Measurements from ENCODE around the gene CTXN3.

The CTXN3 gene

DNA sequence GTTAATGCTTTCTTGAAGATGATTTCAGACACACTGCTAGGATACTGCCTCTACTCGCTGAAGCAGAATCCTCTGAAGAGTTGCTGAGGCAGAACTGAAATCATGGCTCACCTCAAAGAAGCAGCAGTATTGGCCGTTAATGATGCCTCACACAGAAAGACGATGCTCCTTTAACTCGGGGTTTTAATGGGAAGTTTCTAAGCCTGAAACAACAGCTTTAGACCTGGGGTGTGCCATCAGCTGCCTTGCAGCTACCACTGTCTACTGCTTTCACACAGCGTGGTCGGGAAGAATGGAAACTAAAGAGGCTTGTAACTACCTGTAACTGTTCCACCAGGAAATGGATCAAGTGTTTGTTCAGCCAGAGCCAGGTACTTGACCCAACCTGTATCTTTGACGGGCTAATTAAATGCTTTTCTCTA, at the start of gene CTXN3:
TSS of gene CTXN3 (plus strand) at position 65 of the 422 bp plus-strand sequence. CDS start 8,440 bp downstream, outside the sequence.
- DNase-seq: no peak

- no peak for DNase-seq
Observed at GRCh38 chr5:127599320-127599719, 49.6 kb upstream of the CTXN3 start.

DNA sequence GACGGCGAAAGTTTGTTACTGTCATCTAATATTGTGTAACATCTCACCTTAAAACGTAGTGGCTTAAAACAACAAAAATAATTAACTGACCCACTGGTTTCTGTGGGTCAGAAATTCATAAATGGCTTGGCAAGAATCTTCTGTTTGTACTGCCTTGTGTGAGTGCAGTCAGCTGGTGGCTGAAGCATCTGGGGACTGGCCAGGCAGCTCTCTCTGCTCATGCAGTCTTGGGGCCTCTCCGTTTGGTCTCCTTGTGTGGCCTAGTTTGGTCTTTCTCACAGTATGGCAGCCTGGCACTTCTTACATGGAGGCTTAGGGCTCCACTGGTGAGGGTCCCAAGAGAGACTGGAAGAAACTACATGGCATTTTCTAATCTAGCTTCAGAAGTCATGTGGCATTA, 49.0 kb upstream of the CTXN3 start:
- DNase-seq: no peak

- no peak for DNase-seq
Observed at GRCh38 chr5:127601111-127601510, 47.8 kb upstream of the CTXN3 start.

DNA sequence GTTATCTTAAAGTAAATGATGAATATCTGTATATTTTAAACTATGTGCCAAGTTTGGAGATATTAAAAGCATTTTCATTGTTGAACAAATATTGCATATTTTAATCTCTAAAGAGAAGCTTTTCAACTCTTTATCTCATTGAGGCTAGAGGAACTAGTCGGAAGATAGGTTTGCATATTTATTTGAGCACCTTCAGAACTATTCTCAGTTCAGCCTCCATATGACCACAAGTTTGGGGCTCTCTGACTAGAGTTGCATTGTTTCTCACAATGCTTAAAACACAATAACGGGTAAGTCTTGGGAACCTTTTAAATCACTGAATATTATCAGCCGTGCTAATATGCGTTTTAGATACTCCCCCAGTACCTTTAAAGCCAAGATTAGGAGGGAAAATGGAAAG, 47.3 kb upstream of the CTXN3 start:
- no peak for DNase-seq

- DNase-seq: no peak
Observed at GRCh38 chr5:127602481-127602880, 46.4 kb upstream of the CTXN3 start.

- DNase-seq: no peak
Observed at GRCh38 chr5:127602896-127603844, 45.7 kb upstream of the CTXN3 start.

- no peak for DNase-seq
Observed at GRCh38 chr5:127608077-127608660, 40.7 kb upstream of the CTXN3 start.

- DNase-seq: no peak
Observed at GRCh38 chr5:127609011-127609410, 39.9 kb upstream of the CTXN3 start.

DNA sequence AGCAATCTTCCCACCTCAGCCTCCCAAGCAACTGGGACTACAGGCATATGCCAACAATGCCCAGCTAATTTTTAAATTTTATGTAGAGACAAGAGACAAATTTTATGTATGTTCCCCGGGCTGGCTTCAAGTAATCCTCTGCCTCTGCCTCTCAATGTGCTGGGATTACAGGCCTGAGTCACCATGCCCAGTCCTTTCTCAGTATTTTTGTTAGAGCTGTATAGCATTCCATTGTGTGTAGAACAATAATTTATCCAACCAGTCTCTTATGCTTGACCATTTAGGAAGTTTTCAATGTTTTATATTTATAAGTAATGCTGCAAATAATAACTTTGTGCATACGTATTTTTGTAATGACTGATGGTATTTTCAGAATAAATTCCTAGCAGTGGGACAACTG, 38.9 kb upstream of the CTXN3 start:
- DNase-seq: no peak

DNA sequence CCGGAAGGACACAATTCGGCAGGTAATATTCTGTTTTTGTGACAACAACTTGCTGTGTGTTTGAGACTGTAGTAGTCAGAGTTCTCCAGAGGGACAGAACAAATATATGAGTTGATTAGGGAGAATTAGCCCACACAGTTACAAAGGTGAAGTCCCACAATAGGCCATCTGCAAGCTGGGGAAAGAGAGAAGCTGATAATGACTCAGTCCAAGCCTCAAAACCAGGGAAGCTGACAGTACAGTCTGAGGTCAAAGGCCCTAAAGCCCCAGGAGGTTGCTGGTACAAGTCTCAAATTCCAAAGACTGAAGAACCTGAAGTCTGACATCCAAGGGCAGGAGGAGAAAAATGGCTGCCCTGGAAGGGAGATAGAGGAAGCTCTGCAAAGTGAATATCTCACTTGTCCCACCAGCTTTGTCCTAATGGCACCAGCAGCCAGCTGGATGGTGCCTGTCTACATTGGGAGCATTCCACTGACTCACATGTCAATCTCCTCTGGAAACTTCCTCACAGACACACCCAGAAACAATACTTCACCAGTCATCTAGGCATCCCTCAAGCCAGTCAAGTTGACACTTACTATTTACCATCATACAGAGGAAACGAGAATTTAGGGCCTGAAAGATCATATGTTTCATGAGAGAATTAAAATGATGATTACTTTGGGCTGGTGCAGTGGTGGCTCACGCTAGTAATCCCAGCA, 36.3 kb upstream of the CTXN3 start:
- DNase-seq: no peak

GRCh38 chr5:127615916-127616315, 33.0 kb upstream of the CTXN3 start:
- DNase-seq: no peak

DNA sequence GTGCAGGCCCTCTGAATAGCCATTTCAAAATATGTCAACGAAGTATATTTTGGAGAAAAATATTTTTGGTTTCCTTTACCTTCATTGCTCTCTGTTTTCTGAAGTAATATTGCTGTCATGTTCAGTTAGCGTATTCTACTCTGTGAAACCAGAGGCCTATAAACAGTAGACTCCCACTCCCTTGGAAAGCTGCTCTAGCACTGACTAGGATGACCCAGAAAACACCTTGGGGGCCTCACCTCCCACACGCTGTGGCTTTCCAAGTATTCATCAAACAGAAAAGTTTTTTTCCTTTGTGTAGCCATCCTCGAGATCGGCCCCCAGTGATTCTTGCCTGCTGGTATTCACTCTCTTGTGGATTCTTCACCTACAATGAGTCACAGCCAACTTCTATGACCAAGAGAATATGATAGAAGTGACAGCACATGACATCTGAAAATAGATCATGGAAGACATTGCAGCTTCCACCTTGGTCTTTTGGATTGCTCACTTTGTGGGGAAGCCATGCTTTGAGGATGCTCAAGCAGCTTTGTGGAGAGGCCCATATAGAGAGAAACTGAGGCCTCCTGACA, 28.9 kb upstream of the CTXN3 start:
- DNase-seq: no peak

DNA sequence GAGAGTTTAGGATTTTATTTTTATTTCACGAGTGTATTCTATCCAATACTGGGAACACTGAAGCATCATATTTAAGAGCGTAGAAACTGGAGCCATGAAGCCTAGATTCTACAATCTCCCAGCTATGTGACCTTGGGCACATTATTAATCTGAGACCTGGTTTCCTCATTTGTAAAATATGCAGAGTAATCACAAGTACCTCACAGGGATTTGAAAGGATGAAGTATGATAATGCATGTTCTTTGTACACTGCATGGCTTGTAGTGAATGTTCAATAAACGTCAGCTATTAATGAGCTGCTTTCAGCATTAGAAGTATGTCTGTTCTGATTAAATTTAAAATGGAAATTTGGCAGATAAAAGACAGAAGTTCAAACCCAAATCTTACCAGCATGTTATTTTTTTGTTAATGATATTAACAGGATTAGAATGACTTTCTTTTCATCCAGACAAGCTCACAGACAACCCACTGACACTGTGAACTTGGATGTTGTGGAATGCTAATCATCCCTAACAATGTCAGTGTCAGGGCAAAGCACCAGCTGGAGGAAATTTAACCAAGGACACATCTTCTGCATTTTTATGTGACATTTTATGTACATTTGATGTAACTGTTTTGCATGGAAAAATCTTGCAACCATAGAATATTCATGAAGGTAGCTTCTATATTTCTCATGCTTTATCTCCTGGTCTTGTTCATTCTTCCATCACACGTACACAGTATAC, 27.1 kb upstream of the CTXN3 start:
- DNase-seq: no peak

DNA sequence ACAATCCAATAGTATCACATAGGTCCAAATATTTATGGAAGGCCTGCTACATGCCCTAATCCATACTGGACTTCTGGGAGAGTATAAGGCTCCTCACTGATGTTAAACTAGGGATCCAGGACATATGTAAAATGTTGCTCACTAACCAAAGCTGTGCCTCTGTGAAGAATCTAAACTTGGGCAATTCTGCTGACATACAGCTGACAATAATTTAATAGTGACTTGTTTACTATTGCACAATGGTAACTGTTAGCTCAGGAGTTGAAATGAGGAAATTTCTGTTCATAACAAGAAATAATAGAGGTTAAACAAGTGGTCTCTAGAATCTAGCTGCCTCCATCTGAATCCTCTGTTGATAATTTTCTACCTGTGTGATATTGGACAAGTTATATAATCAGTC, 14.9 kb upstream of the CTXN3 start:
- no peak for DNase-seq

- DNase-seq: no peak
Observed at GRCh38 chr5:127639828-127640227, 9.1 kb upstream of the CTXN3 start.

DNA sequence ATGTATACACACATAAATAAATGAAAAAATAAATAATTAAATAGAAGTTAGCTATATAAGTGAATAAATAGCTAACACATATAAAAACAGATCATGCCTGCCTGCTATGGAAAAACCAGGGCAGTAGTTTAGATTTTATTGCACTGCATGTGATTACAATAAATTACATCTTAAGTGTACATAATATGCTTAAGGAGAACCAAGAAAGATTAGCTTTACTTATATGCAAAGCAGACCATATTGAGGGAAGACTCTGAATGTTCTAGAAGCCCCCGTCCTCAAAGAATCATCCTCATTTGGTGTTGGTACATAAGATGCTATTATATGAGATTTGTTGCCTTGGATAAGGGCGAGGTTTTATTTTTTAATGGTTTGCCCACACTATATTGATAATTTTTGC, 5.9 kb upstream of the CTXN3 start:
- DNase-seq: no peak

DNA sequence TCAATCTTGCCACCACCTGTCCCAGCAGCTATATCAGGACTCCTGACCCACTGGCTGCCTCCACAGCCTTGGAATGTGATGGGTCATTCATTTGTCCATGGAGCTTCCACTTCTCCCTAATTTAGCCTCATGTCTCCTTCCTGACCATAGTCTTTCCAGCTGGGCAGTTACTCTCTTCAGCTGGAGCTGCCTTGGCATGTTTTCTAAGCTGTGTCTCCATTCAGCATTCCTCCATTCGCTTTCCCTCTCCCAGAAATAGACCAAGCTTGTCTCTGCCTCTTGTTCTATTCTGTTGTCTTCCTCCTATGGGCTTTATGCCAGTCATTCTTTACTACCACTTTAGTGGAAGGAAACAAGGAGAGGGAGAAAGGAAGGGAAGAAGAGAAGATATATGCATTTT, 5.3 kb upstream of the CTXN3 start:
- DNase-seq: no peak

DNA sequence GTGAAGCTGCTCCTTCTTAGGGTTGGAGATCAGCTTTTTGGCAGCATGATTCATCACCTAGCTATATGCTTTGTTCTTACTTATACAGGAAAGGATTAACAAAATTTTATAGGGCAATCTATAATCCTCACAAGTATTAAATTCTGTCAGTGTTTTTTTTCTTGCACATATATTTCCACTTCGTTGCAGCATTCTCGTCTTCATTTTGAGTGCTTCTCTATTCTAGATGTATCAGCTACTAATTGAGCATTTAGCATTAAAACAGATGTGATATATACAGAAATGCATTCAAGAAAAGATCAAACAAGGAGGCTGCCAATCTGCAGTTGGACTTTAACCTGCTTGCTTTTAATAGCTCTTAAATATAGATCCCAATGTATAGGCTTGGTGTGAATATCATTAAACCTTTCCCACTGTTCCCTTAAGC, 3.6 kb upstream of the CTXN3 start:
- DNase-seq: no peak

GRCh38 chr5:127647361-127647958, 1.4 kb upstream of the CTXN3 start:
- DNase-seq: no peak

DNA sequence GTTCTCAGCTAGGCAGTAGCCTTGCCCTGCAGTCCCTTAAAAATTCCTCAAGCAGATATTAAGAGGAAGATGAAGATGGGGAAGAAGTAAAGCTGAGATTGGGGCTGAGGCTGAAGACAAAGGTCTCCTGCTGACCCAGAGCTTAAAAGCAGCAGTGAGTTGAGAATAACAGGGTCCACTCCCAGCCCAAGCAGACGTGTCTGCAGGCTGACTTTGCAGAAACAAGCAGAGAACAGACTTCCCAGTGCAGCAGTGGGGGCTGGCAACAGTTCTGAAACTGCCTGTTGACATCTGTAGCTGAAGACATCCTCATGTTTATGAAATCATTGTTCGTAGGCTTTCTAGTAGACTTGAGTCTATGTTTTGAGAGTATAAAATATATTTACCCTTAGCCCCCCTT, 1.1 kb downstream of the CTXN3 start:
- no peak for DNase-seq

GRCh38 chr5:127650649-127651048, 1.8 kb downstream of the CTXN3 start:
- DNase-seq: no peak

Data from CD4-positive, alpha-beta T cell treated with Interleukin-4 for 4 hours (primary cell).